ENCODE results near the gene METTL15.
"Not testable (repeated sequence)": the region's sequence is repeated elsewhere in the genome, so short reads cannot be mapped to it uniquely, and the experiment has no call there.

METTL15 gene

GRCh38 chr11:28223577-28223976 is 115.4 kb downstream of the METTL15 start:
- no peak for DNase-seq

- no peak for DNase-seq
These were observed 115.8 kb downstream of the METTL15 start for GRCh38 chr11:28223994-28224393.

- no peak for DNase-seq
These were observed 119.3 kb downstream of the METTL15 start for GRCh38 chr11:28227460-28227859.

GRCh38 chr11:28228196-28228895 is 120.2 kb downstream of the METTL15 start:
- DNase-seq = no peak

- no peak for DNase-seq
These were observed 123.3 kb downstream of the METTL15 start for GRCh38 chr11:28231475-28231874.

GRCh38 chr11:28232649-28233048 is 124.5 kb downstream of the METTL15 start:
- no peak for DNase-seq

- no peak for DNase-seq
These were observed 133.6 kb downstream of the METTL15 start for GRCh38 chr11:28241760-28242159.

DNA sequence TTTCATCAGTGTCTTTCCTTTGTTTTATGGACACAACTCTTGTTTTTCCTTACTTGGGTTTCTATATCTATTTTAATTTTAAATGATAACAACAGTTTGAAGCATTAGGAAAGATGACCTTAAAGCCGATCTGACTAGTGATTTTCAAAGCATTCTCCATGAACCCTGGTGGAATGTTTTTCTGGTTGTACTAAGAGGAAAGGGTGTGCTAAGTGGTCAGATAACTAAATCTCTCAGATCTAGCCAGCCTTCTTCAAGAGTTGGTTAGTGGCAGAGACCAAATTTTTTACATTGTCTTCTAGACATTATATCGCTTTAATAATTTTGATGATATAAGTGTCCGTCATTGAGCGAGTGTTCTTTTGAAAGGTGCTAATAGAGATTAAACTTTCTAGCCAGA is 134.4 kb downstream of the METTL15 start:
- DNase-seq = no peak

DNA sequence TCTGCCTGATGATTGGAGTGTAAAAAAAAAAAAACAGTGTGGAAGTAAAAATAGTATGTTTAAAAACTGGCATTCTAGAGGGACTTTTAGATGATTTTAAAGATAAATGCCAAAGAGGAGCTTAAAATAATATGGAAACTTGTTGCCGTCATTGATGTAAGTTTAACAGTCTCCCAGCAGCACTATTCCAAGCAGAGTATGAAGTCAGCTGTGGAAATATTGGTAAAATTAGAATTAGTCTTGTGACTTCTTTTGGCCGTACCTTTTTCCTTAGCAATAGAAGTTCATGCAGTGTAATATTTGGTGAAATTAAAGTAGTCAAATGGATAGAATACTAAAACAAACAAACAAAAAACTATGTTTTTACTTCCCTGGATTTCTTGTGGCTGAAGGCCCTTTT is 134.9 kb downstream of the METTL15 start:
- no peak for DNase-seq

GRCh38 chr11:28243581-28243980 is 135.4 kb downstream of the METTL15 start:
- DNase-seq = no peak

DNA sequence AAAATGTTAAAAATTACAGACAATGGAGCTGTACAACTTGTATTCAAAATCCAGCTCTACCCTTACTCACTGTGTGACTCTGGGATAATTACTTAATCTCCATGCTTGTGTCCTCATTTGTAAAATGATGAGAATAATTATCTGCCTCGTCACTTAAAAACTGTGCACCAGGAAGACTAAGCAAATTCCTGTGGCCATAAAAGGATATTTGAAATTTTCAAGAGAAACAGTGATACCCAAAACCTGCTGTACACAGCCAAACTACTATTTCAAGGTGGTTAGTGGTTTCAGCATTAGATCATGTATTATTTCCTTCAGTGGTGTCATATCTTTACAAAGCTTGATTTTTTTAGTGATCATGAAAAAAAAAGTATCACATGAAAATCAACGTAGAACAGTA is 136.9 kb downstream of the METTL15 start:
- no peak for DNase-seq

- no peak for DNase-seq
These were observed 142.0 kb downstream of the METTL15 start for GRCh38 chr11:28250192-28250591.

DNA sequence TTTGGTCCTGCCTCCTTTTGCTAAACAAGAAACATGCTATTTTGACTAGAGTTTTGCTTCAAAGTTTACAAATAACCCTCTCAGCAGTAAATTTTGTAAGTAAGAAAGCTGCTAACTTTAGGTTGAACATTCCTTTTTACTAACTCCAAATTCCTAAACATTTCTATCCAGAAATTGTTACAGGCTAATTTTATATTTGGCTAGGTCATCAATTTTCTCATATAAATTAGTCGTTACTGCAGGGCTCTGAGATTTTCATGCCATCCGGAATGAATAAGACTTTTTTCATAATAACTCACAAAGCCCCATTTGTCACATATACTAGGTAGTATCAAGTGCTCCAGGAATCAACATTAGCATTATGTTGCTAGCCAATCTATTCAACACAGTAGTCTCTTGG is 143.1 kb downstream of the METTL15 start:
- no peak for DNase-seq

- DNase-seq = no peak
These were observed 149.6 kb downstream of the METTL15 start for GRCh38 chr11:28257761-28258160.

- no peak for DNase-seq
These were observed 151.1 kb downstream of the METTL15 start for GRCh38 chr11:28259177-28259843.

GRCh38 chr11:28268925-28269324 is 160.7 kb downstream of the METTL15 start:
- DNase-seq = no peak

GRCh38 chr11:28269586-28269985 is 161.4 kb downstream of the METTL15 start:
- no peak for DNase-seq

DNA sequence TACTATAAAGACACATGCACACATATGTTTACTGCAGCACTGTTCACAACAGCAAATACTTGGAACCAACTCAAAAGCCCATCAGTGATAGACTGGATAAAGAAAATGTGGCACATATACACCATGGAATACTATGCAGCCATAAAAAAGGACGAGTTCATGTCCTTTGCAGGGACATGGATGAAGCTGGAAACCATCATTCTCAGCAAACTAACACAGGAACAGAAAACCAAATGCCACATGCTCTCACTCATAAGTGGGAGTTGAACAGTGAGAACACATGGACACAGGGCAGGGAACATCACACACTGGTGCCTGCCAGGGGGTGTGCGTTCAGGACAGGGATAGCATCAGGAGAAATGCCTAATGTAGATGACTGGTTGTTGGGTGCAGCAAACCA is 164.1 kb downstream of the METTL15 start:
- DNase-seq = not testable (repeated sequence)

DNA sequence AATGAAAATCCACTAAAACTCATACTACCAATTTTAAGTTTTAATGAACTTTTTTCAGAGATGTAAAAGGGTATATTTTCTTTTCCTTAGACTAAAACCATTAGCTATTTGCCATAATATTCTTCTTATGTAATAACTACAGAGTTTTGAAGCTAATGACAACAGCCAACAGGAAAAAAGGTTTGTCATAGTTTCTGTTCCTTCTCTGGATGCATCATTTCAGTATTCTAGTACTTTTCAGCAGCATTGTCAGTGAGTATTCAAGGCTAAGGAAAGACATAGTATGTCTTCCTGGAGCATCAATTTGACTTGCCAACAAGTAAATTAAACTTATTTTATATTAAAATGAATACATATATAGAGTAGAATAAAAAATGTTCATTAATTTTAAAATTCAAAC is 166.0 kb downstream of the METTL15 start:
- no peak for DNase-seq

GRCh38 chr11:28284196-28284595 is 176.0 kb downstream of the METTL15 start:
- no peak for DNase-seq

DNA sequence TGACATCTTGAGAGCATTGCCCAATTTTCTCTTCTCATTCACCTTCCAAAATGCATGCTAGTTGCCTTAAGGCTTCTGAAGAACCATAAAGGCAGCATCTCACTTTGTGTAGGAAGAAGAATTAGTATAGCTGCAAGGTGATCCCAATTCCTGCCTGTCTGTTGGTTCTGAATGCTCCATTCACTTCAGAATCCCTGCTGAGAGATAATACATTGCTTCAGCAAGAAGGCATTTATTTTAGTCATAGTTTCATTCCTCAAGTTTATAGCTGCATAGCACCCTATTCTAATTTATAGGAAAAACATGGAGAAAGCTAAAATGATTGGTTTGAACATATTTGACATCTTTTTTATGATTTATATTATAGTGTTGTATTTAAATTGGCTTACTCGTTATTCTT is 181.3 kb downstream of the METTL15 start:
- DNase-seq = no peak

- not testable (repeated sequence) for DNase-seq
These were observed 182.8 kb downstream of the METTL15 start for GRCh38 chr11:28290995-28291394.

DNA sequence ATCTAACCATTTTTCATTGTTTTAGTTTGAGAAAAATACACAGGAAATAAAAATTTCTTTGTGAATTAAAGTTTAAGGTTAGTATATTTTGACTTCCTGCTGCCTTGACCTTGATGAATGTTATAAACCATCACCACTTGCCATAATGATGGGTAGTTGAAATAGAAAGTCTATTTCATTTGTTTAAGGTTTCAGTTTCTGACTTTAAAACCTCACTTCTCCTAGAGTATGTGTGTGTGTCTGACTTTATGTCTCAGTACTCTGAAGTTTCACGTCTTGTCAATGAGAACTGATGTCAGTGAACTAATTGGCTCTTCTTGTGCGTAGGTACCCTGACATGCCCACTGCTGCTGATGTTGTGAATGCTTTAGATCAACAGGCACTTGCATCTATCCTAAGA is 188.2 kb downstream of the METTL15 start:
- no peak for DNase-seq

- DNase-seq = no peak
These were observed 190.0 kb downstream of the METTL15 start for GRCh38 chr11:28298209-28298608.

Measured in islet precursor cell (in vitro differentiated cells).